PC-9 (cell line): ENCODE data around the gene HOXA2.

ENCODE experiments used
- EZH2 ChIP-seq: fragments of 200-600 bp; sonication (generic); IDR thresholded peaks from 2 replicates; pipeline ENCODE4 v1.8.0; 2017; ENCODE audit warnings: antibody characterized with exemption, low read depth
- TF ChIP-seq, protein P1 (sequence below): fragments of 200-600 bp; sonication (generic); conservative IDR thresholded peaks from 2 replicates; pipeline ENCODE4 v1.6.1; 2017; ENCODE audit warnings: mixed run types, antibody characterized with exemption, mild to moderate bottlenecking, moderate library complexity

GRCh38 chr7:27101957-27102580, 414 bp downstream of the HOXA2 start:
- TF ChIP-seq, protein P1, sequence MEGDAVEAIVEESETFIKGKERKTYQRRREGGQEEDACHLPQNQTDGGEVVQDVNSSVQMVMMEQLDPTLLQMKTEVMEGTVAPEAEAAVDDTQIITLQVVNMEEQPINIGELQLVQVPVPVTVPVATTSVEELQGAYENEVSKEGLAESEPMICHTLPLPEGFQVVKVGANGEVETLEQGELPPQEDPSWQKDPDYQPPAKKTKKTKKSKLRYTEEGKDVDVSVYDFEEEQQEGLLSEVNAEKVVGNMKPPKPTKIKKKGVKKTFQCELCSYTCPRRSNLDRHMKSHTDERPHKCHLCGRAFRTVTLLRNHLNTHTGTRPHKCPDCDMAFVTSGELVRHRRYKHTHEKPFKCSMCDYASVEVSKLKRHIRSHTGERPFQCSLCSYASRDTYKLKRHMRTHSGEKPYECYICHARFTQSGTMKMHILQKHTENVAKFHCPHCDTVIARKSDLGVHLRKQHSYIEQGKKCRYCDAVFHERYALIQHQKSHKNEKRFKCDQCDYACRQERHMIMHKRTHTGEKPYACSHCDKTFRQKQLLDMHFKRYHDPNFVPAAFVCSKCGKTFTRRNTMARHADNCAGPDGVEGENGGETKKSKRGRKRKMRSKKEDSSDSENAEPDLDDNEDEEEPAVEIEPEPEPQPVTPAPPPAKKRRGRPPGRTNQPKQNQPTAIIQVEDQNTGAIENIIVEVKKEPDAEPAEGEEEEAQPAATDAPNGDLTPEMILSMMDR = no peak
- no peak for TF ChIP-seq EZH2
